ENCODE results near the gene TJP2.

- no peak for TF ChIP-seq NR1H2 (CRISPR knock-in tag; IDR thresholded peaks at IDR 0.05)
- TF ChIP-seq NR2C2 (CRISPR knock-in tag; IDR thresholded peaks at IDR 0.05), result no peak
- TF ChIP-seq CTCF (IDR thresholded peaks at IDR 0.05), result no peak
- TF ChIP-seq E2F4 (CRISPR knock-in tag; IDR thresholded peaks at IDR 0.05; ENCODE audit: borderline replicate concordance, low read depth), result no peak
- no peak for TF ChIP-seq USF2 (CRISPR knock-in tag; IDR thresholded peaks at IDR 0.05)
These were observed 55.3 kb downstream of the TJP2 start for GRCh38 chr9:69229367-69229766.
